Islet precursor cell (in vitro differentiated cells): Measurements from ENCODE around the gene OR1E2.
"Not testable (repeated sequence)": the region's sequence is repeated elsewhere in the genome, so short reads cannot be mapped to it uniquely, and the experiment has no call there.

Source experiments
- DNase-seq: peaks from one replicate; pipeline ENCODE4 v3.0.0-alpha.2; 2018

The OR1E2 gene, protein sequence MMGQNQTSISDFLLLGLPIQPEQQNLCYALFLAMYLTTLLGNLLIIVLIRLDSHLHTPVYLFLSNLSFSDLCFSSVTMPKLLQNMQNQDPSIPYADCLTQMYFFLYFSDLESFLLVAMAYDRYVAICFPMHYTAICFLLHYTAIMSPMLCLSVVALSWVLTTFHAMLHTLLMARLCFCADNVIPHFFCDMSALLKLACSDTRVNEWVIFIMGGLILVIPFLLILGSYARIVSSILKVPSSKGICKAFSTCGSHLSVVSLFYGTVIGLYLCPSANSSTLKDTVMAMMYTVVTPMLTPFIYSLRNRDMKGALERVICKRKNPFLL

DNA sequence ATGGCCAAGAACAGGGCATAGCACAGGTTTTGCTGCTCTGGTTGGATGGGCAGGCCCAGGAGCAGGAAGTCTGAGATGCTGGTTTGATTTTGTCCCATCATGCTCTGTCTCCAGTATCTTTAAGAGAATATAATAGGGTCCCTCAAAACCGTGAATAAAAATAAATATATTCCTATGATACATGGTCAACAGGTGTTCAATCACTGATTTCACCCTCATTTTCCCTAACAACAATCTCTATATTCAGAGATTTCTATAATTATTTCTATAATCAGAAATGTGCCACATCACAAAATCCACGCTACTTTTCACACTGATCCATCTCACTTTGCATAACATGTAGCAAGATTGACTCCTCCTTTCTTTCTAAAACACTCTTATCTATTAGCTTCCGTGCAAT, at the start of gene OR1E2:
Gene OR1E2 (minus strand): TSS at position 101 of the 400 bp plus-strand sequence. CDS start 0 bp downstream, at position 101.
- no peak for DNase-seq

DNA sequence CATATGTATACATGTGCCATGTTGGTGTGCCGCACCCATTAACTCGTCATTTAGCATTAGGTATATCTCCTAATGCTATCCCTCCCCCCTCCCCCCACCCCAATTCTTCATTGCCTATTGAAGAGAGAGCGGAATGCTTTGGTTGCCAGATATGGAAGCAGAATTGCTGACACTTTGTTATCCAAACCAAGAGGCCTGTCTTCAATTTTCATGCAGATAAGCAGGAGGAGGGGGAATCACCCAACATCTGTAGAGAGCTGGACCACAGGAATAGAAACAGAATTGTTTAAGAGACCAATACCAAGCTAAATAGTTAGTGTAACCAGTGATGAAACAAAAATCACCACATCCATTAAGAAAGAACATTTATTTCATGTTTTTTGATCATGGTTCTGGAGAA, 49.2 kb upstream of the OR1E2 start:
- DNase-seq, result no peak

DNA sequence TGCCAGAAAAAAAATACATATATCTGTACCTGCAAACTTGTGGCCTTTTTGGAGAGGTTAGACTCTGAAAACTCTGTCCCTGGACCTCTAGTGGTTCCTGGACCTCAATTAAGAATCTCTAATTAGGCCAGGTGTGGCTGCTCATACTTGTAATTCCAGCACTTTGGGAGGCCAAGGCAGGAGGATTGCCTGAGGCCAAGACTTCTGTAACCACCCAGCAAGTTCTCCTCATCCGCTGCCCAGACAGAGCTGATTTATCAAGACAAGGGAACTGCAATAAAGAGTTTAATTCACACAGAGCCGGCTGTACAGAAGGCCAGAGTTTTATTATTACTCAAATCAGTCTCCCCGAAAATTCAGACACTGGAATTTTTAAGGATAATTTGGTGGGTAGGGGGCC, 46.3 kb upstream of the OR1E2 start:
- DNase-seq, result peak; percentile 68

DNA sequence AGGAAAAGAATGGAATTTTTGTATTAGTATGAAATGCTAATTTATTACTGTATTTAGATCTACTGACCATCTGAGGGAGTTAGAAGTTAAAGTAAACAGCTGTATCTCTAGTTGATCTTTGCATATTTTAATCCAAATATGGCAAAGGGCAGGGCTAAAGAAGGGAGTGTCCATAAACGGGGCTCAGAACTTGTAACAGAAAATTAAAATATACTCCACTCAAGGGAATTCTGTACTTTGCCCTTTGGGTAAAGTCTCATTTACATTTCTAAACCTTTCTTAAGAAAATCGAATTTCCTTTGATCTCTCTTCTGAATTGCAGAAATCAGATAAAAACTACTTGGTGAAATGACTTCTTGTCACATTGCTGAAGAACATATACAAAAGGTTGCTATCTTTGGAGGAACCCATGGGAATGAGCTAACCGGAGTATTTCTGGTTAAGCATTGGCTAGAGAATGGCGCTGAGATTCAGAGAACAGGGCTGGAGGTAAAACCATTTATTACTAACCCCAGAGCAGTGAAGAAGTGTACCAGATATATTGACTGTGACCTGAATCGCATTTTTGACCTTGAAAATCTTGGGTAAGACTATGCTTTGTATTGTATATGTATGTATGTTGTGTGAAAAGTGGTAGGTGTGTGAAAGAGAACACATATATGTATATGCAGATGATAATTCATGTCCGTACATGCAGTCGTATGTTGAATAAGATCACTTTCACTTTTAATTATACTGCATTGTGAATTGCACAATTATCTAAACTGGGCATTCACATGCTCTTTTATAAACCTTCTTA, 42.4 kb upstream of the OR1E2 start, which contains the start of gene ASPA:
Gene ASPA (plus strand): TSS at position 186 of the 799 bp plus-strand sequence. CDS start 163 bp downstream, at position 349.
- DNase-seq, result no peak

DNA sequence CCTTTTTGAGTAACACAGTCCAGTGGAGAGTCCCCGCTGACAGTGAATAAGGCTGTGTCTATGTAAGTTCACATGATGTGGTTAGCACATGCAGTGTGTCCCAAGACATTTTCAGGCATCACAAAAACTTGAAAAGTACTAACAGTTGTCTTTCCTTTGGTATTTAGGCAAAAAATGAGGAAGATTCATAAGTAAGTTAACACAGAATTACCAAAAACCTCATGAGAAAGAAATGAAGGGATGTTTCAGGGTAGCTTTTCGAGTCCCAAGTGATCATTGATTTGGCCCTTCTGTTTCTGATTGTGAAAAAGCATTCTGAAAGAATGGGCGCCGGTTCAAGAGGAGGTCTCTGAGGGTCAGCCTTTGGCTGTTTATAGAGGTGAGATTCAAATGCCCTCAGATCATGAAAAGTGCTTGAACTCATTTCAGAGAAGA, 41.6 kb upstream of the OR1E2 start:
- no peak for DNase-seq

DNA sequence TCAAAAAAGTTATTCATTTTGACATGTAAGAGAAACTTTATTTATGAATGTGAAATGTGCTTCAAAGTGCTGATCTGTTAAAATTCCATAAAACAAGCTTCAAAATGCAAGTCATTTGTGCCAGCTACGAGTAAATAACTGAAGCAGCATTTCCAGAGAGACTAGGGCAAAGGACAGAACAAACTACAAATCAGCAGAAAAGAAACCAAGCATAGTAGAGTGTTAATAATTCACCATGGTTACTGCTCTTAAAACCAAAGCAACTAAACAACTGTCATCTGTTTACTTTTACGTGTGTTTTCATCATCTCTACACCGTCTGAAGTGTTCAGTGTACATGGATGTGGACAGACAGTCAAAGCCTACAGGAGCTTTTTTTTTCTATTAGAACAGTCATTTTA, 40.6 kb upstream of the OR1E2 start:
- no peak for DNase-seq

DNA sequence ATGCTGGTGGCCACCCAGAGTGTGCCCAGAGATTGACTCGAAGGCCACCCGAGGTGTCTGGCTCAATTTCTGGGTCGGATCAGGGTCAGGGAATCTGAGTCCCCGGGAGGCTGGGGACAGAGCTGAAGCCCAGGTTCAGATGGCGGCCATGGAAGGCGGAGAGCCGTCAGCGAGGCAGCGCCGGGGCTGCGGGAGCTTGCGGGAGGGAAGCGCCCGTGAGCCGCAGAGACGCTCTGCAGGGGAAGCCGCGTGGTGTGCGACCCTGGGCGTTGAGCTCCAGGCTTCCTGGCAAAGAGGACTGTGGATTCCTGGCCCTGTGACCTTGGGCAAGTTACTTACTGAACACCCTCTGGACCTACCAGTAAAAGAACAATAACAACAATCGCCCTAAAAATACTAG, 38.5 kb upstream of the OR1E2 start:
- DNase-seq, result no peak

DNA sequence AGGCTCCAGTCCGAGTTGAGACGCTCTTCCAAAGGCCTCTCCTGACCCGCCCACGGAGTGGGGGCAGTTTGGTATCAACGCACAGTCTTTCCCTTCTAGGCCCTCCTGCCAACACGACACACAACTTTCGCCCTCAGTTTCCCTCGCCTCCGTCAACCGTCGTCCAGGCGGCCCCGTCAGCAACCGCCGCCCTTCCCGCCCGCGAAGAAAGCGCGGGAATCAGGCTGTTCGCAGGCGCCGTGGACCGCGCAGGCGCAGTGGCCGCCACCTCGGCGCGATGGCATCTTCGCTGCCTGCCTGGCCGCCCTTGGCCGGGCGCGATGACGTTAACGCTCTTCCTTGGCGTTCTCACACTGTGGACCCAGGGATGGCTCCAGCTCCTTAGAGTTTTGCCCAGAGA, 38.0 kb upstream of the OR1E2 start, which contains the start of gene SPATA22:
Gene SPATA22 (minus strand): TSS at position 221 of the 400 bp plus-strand sequence. CDS start 2,494 bp downstream, outside the sequence.
- no peak for DNase-seq

DNA sequence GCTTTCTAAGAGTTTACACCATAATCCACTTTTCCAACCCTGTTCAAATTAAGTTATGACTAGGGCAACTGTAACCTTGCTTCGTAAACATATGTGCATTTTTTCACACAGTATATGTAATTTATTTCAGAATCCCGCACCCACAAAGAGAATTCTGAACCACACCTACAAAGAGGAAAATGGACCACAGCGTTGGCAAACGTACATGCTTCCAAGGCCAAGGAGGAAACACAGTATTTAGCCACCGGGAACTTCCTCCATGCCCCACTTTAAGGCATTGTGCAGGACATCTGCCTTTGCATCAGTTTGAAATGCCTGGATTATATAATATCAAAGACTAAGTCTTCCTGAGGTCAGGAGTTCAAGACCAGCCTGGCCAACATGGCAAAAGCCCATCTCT, 35.9 kb upstream of the OR1E2 start:
- no peak for DNase-seq

DNA sequence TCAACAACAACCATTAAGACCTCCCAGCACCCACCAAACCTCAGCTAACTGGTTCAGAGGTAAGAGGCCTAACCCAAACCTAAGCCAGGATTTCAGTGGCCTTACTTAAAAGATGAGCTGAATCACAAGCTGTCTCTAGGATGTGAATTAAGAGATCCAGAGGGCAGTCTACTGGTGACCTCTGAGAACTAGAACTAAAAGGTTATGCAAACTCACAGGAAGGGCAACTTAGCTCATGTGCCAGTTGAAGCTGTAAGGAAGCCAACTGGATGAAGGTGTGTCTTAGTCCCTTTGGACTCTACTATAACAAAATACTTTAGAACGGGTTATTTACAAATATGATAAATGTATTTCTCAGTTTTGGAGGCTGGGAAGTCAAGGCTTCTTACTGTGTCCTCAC, 32.7 kb upstream of the OR1E2 start:
- not testable (repeated sequence) for DNase-seq

DNA sequence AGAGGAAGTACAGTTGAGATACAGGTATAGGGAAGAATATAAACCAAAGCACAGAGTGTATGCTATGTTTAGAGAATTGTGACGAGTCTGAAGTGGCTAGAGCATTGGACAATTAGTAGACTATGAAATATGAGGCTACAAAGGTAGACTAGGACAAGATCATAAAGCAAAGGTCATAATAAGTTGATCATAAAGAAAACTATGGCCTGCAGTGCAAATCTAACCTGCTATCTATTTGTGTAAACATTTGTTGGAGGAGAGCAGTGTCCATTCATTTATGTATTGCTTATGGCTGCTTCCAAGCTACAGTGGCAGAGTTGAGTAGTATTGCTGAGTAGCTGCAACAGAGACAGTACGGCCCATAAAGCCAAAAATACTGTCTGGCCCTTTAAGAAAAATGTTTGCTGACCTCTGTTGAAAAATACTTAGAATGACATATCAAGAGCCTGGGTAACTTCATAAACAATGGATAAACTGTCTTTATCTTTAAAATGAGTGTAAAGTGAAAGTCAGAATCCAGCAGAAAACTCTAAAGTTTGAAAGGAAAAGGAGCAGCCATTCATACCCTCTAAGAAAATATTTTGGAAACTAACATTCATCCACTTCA, 14.5 kb upstream of the OR1E2 start:
- no peak for DNase-seq

DNA sequence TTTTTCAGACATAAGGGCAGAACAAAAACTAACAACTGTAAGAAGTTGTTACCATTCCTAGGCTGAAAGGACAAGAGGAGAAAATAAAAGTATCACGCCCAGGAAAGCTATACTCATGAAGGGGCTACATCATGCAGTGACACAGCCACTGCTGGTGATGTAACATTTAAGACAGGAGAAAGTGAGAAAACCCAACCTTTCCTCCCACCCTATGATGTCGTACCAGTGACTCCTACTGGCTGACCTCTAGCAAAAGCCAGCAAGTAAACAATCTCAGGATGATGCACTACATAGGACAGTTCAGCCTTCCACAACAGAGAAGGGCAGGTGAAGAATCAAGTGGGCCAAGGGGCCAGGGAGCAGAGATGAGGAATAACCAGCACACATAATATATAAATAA, 14.0 kb upstream of the OR1E2 start:
- DNase-seq, result peak; percentile 73

DNA sequence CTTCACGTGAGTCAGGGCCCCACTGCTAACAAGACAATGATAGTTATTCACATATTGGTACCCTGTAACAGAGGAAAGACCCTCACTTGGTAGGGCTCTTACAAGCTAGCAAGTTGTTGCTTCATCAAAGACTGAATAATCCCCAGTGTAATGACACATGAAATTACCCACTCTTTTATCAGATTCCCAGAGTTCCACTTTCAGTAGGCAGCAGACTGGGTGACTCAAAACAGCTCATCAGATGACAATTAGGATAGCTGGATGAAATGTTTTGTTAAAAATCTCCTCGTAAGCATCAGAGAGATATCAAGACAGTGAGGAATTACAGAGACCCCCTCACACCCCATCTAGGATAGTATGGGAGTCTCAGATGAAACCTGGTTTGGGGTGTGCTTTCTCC, 6.8 kb upstream of the OR1E2 start:
- DNase-seq, result no peak

DNA sequence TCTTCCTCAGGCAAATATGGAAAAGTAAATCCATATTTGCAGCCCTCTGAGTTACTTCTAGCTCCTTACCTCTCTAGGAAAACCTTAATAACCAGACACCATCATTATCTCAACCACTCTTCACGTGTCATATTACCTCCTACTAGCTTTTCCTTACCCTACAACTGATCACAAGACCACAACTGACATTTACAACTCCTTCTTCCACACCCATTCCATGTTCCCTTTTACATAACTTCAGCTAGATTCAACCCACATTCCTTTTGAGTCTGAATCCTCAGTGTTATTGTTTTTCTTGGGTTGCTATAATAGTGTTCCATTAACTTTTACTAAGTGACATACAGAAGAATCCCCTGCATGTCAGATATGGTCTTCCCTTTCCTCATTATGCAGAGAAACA, 4.7 kb upstream of the OR1E2 start:
- no peak for DNase-seq

DNA sequence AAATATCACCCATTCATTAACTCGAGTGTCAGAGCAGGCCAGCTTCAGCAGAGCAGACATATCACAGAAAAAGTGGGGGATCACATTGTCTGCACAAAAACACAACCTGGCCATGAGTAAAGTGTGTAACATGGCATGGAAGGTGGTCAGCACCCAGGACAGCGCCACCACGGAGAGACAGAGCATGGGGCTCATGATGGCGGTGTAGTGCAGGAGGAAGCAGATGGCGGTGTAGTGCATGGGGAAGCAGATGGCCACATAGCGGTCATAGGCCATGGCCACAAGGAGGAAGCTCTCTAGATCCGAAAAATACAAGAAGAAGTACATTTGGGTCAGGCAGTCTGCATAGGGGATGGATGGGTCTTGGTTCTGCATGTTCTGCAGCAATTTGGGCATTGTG, 426 bp downstream of the OR1E2 start:
- DNase-seq, result peak; percentile 66

DNA sequence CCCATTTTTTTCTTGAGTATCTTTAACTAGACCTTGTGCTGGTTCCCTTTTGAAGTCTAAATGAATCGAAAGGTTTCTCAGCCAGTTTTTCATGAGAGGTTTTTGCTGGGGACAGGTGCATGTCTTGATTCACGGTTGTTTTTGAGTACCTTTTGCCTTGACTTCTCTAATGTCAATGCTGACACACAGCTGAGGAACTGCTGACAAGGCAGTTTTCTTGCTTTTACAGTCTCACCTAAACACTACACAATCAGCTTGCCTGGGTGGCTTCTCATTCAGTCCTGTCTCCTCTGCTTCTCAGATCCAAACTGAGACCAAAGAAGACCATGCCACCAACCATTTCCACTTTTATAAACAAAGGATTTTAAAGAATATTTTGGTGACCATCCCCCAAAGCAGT, 15.4 kb downstream of the OR1E2 start:
- DNase-seq, result no peak

DNA sequence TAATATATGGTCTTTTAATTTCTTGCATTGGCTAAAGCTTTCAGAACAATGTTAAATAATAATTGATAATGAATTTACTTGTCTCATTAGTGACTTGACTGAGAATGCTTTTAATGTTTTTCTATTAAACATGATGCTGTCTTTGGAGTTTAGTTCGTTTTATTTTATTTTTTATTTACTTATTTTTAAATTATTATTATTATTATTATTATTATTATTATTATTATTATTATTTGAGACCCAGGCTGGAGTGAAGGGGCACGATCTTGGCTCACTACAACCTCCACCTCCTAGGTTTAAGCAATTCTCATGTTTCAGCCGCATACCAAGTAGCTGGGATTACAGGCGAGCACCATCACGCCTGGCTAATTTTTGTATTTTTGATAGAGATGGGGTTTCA, 18.0 kb downstream of the OR1E2 start:
- DNase-seq, result no peak

DNA sequence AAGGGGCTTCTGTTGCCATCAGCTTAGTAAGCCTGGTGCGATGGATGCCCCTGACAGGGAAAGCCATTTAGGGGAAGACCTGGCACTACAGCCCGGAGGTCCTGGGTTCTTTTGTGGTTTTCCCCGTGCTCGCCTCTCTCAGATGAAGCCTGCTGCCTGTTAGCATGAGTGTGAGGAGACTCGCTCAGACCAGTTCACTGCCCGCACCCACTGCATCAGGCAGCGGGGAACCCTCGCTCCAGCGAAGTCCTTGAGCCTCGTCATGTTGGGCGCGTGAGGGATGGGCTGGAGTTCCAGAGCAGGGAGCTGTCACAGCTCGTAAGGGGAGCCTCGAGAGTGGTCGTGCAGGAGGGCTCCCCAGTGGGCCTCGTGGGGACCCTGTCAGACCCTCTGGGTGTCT, 21.4 kb downstream of the OR1E2 start:
- DNase-seq, result not testable (repeated sequence)

DNA sequence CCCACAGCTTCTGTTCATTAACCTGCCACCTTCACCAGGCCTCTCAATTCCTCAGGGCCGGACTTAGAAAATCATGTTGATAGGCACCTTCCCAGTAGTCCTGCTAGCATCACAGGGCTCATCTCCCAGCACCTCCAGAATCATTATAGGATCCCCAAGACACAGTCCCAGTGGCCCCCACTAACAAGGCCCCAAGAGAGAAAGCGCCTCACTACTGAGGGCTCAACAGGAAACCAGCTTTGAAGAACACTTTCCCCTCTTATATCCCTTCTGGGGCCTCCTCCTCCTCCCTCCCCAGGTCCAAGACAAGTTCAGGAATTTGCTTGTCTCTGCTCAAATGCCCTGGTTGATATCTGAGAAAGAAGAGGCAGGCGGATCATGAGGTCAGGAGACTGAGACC, 22.6 kb downstream of the OR1E2 start, which contains the start of gene OR3A3:
Gene OR3A3 (plus strand): TSS at position 301 of the 400 bp plus-strand sequence.
- no peak for DNase-seq

DNA sequence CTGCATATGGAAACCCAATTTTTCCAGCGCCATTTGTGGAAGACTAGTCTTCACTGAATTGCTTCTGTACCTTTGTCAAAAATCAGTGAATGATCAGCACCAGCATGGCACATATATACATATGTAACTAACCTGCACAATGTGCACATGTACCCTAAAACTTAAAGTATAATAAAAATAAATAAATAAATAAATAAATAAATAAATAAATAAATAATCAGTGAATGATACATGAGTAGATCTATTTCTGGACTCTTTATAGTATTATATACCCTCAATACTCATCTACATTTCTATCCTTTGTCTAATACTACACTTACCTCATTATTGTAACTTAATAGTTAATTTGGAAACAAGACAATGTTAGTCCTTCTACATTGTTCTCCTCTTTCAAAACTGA, 29.8 kb downstream of the OR1E2 start:
- not testable (repeated sequence) for DNase-seq

DNA sequence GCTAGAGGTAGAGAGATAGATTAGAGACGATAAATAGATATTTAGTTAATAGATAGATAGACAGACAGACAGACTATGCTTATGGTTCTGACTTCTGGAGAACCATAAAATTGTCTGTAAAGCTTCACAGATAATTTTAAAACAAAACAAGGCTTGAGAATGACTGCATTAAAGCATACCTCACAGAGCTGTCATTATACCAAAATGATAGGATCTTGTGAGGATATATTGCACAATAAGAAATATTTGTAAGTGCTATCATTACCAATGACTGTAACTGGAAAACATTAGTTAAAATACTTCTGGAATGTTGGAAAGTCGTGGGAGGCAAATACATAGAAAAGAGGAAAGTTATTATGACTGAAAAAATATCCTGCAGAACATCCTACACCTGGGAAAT, 31.9 kb downstream of the OR1E2 start:
- DNase-seq, result no peak

DNA sequence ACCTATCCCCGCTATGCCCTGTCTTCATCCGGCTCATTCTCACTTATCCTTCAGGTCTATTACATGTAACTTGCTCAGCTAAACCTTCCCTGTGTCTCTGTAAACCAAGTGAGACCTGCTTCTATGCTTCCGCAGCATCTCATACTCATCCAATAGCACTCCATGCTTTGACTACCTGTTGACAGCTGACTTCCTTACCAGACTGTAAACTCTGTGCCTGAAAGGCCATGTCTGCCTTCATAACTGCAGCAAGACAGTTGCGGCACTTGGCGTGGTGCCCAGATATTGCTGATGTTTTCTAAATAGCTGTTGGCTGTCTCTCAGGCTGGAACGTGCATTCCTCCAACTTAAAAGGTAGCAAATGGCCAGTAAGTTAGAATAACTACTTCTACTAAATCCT, 33.6 kb downstream of the OR1E2 start:
- no peak for DNase-seq

DNA sequence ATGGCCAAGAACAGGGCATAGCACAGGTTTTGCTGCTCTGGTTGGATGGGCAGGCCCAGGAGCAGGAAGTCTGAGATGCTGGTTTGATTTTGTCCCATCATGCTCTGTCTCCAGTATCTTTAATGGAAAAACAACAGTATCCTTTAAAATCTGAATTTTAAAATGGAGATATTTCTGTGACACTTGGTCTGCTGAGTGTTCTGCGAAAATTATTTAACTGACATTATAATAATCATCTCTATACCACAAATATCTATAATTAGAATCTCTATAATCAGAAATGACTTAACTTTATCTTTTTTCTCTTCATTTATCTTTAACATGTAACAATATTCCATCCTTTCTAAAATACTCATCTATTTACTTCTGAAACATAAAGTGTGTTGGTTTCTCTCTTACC, 35.3 kb downstream of the OR1E2 start, which contains the start of gene OR1E1:
Gene OR1E1 (minus strand): TSS at position 101 of the 400 bp plus-strand sequence. CDS start 0 bp downstream, at position 101.
- DNase-seq, result no peak
